ENCODE data around the gene BCL2A1. TPM values are rescaled to one million over a fixed set of nuclear protein-coding genes. Genes with fewer than 3 reads are reported as not detected.
"Not testable (repeated sequence)": the region's sequence is repeated elsewhere in the genome, so short reads cannot be mapped to it uniquely, and the experiment has no call there.

The BCL2A1 gene
- total and polyA plus RNA-seq, 4 donors: 0.18 to 8.3 (median 6.4) TPM

- no peak for ATAC-seq (ENCODE audit: low FRiP score)
- Histone ChIP-seq H3K36me3 (ENCODE audit: control insufficient read depth in 1 of 2, insufficient read depth in 2 of 2, low read length in 1 of 2) (no peaks in the 10 kb centered on the region), H3K27ac (ENCODE audit: low read depth in 1 of 2, low read length in 2 of 2) (no peak overlapping the region), H3K9me3 (ENCODE audit: control insufficient read depth, low read length) (no peaks in the 10 kb centered on the region), H3K27me3 (ENCODE audit: control insufficient read depth in 1 of 2, insufficient read depth in 2 of 2, low read length in 1 of 2) (peaks cover 0 to 2% of the 10 kb centered on the region in 2 donors), H3K4me3 (ENCODE audit: low read length in 2 of 2) (no peak overlapping the region), H3K4me1 (ENCODE audit: control insufficient read depth in 1 of 2, insufficient read depth in 2 of 2, low read length in 2 of 2) (no peaks in the 10 kb centered on the region)
- WGBS, 2 donors: 63 to 65% methylated on average over 1 of the region's 1 CpG
- no peak for DNase-seq
- intact Hi-C loops (cut with DNase I): no loop called here
Measured at GRCh38 chr15:79943820-79944219, 27.2 kb downstream of the BCL2A1 start.

GRCh38 chr15:79942741-79943481 is 28.1 kb downstream of the BCL2A1 start:
- WGBS, 2 donors: 67 to 72% methylated on average over 7 of the region's 7 CpGs
- Histone ChIP-seq H3K36me3 (ENCODE audit: control insufficient read depth in 1 of 2, insufficient read depth in 2 of 2, low read length in 1 of 2) (no peaks in the 10 kb centered on the region), H3K9me3 (ENCODE audit: control insufficient read depth, low read length) (no peaks in the 10 kb centered on the region), H3K4me3 (ENCODE audit: low read length in 2 of 2) (no peak overlapping the region), H3K4me1 (ENCODE audit: control insufficient read depth in 1 of 2, insufficient read depth in 2 of 2, low read length in 2 of 2) (no peaks in the 10 kb centered on the region), H3K27ac (ENCODE audit: low read depth in 1 of 2, low read length in 2 of 2) (no peak overlapping the region), H3K27me3 (ENCODE audit: control insufficient read depth in 1 of 2, insufficient read depth in 2 of 2, low read length in 1 of 2) (no peaks in the 10 kb centered on the region)
- intact Hi-C loops (cut with DNase I): no loop called here
- DNase-seq (no peak), ATAC-seq (ENCODE audit: low FRiP score) (no peak)

- no peak for DNase-seq
- H3K27me3 ChIP-seq (ENCODE audit: control insufficient read depth in 1 of 2, insufficient read depth in 2 of 2, low read length in 1 of 2): no peaks in the 10 kb centered on the region
- H3K4me1 ChIP-seq (ENCODE audit: control insufficient read depth in 1 of 2, insufficient read depth in 2 of 2, low read length in 2 of 2): no peaks in the 10 kb centered on the region
- no peak overlapping the region for H3K27ac ChIP-seq (ENCODE audit: low read depth in 1 of 2, low read length in 2 of 2)
- H3K4me3 ChIP-seq (ENCODE audit: low read length in 2 of 2): no peak overlapping the region
- ATAC-seq (ENCODE audit: low FRiP score): no peak
- WGBS, 2 donors: 85 to 91% methylated on average over 4 of the region's 4 CpGs
- no peaks in the 10 kb centered on the region for H3K36me3 ChIP-seq (ENCODE audit: control insufficient read depth in 1 of 2, insufficient read depth in 2 of 2, low read length in 1 of 2)
- no peaks in the 10 kb centered on the region for H3K9me3 ChIP-seq (ENCODE audit: control insufficient read depth, low read length)
- intact Hi-C loops (cut with DNase I): no loop called here
Measured at GRCh38 chr15:79939399-79939798, 31.6 kb downstream of the BCL2A1 start.

- Histone ChIP-seq H3K27me3 (ENCODE audit: control insufficient read depth in 1 of 2, insufficient read depth in 2 of 2, low read length in 1 of 2) (no peaks in the 10 kb centered on the region), H3K4me1 (ENCODE audit: control insufficient read depth in 1 of 2, insufficient read depth in 2 of 2, low read length in 2 of 2) (no peaks in the 10 kb centered on the region), H3K4me3 (ENCODE audit: low read length in 2 of 2) (no peak overlapping the region), H3K36me3 (ENCODE audit: control insufficient read depth in 1 of 2, insufficient read depth in 2 of 2, low read length in 1 of 2) (no peaks in the 10 kb centered on the region), H3K9me3 (ENCODE audit: control insufficient read depth, low read length) (no peaks in the 10 kb centered on the region), H3K27ac (ENCODE audit: low read depth in 1 of 2, low read length in 2 of 2) (no peak overlapping the region)
- ATAC-seq (ENCODE audit: low FRiP score): no peak
- intact Hi-C loops (cut with DNase I): no loop called here
- WGBS, 2 donors: 40 to 68% methylated on average over 1 of the region's 1 CpG
- DNase-seq: no peak
Measured at GRCh38 chr15:79938143-79938542, 32.9 kb downstream of the BCL2A1 start.

DNA sequence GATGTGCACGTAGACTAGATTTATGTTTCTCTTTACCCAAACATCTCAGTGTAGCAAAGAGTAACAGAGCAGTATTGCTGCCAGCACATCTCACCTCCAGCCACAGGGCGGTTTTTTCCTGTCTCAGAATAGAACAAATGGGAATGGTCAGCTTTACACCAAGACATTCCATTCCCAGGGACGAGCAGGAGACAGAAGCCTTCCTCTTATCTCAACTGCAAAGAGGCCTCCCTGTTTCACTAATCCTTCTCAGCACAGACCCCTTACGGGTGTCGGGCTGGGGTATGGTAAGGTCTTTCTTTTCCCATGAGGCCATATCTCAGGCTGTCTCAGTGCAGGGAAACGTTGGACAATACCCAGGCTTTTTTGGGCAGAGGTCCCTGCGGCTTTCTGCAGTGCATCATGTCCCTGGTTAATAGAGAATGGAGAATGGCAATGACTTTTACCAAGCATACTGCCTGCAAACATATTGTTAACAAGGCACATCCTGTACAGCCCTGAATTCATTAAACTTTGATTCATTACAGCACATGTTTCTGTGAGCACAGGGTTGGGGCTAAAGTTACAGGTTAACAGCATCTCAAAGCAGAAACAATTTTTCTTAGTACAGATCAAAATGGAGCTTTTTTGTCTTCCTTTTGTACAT is 35.3 kb downstream of the BCL2A1 start:
- H3K9me3 ChIP-seq (ENCODE audit: control insufficient read depth, low read length); H3K4me1 ChIP-seq (ENCODE audit: control insufficient read depth in 1 of 2, insufficient read depth in 2 of 2, low read length in 2 of 2); H3K27me3 ChIP-seq (ENCODE audit: control insufficient read depth in 1 of 2, insufficient read depth in 2 of 2, low read length in 1 of 2); intact Hi-C loops (cut with DNase I); H3K4me3 ChIP-seq (ENCODE audit: low read length in 2 of 2); H3K27ac ChIP-seq (ENCODE audit: low read depth in 1 of 2, low read length in 2 of 2); DNase-seq; ATAC-seq (ENCODE audit: low FRiP score); H3K36me3 ChIP-seq (ENCODE audit: control insufficient read depth in 1 of 2, insufficient read depth in 2 of 2, low read length in 1 of 2): not testable (repeated sequence)
- WGBS, 2 donors: 15% methylated on average over 7 of the region's 7 CpGs

- H3K36me3 ChIP-seq (ENCODE audit: control insufficient read depth in 1 of 2, insufficient read depth in 2 of 2, low read length in 1 of 2): no peaks in the 10 kb centered on the region
- no peaks in the 10 kb centered on the region for H3K27me3 ChIP-seq (ENCODE audit: control insufficient read depth in 1 of 2, insufficient read depth in 2 of 2, low read length in 1 of 2)
- DNase-seq (no peak), ATAC-seq (ENCODE audit: low FRiP score) (no peak)
- no peak overlapping the region for H3K4me3 ChIP-seq (ENCODE audit: low read length in 2 of 2)
- intact Hi-C loops (cut with DNase I): no loop called here
- H3K9me3 ChIP-seq (ENCODE audit: control insufficient read depth, low read length): no peaks in the 10 kb centered on the region
- WGBS, 2 donors: 26 to 29% methylated on average over 3 of the region's 3 CpGs
- no peaks in the 10 kb centered on the region for H3K4me1 ChIP-seq (ENCODE audit: control insufficient read depth in 1 of 2, insufficient read depth in 2 of 2, low read length in 2 of 2)
- no peak overlapping the region for H3K27ac ChIP-seq (ENCODE audit: low read depth in 1 of 2, low read length in 2 of 2)
Measured at GRCh38 chr15:79933231-79933630, 37.8 kb downstream of the BCL2A1 start.

DNA sequence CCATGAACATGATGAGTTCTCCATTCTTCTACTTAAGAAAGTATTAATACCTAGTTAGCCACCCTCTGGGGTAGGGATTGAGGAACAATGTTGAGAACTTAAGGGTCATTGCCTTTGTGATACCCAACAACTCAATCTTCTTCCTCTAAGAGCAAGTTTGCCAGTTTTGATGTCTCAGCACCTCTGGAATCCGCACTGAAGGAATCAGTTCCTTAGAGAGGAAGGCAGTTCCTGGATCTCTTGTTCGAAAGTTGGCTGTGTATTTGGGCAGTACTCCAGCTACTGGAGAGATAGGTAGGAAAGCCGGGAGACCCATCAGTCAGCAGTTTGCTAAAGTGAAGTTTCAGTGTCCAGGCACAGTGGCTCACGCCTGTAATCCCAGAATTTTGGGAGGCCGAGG is 38.5 kb downstream of the BCL2A1 start:
- Histone ChIP-seq H3K4me1 (ENCODE audit: control insufficient read depth in 1 of 2, insufficient read depth in 2 of 2, low read length in 2 of 2) (no peaks in the 10 kb centered on the region), H3K4me3 (ENCODE audit: low read length in 2 of 2) (no peak overlapping the region), H3K27ac (ENCODE audit: low read depth in 1 of 2, low read length in 2 of 2) (no peak overlapping the region), H3K9me3 (ENCODE audit: control insufficient read depth, low read length) (no peaks in the 10 kb centered on the region), H3K36me3 (ENCODE audit: control insufficient read depth in 1 of 2, insufficient read depth in 2 of 2, low read length in 1 of 2) (no peaks in the 10 kb centered on the region), H3K27me3 (ENCODE audit: control insufficient read depth in 1 of 2, insufficient read depth in 2 of 2, low read length in 1 of 2) (no peaks in the 10 kb centered on the region)
- ATAC-seq (ENCODE audit: low FRiP score) (no peak), DNase-seq (no peak)
- WGBS, 2 donors: 41 to 48% methylated on average over 5 of the region's 5 CpGs
- intact Hi-C loops (cut with DNase I): no loop called here

DNA sequence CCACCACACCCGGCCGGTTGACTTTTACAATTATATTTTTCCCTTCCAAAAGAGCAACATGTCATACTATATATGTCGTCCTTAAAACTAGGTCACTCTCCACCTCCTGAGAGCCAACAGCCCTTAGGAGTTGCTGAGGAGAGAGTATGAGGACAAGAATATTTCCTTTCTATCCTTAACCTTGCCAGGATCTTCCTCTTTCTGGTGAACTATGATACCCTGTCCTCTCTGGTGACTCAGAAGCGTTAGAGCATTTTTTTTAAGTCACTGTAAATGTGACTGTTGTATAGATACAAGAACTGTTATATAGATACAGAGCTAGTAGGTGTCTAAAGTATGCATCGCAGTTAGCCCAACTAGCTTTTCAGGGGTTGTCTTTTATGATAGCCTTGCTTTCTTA is 40.5 kb downstream of the BCL2A1 start:
- Histone ChIP-seq H3K27me3 (ENCODE audit: control insufficient read depth in 1 of 2, insufficient read depth in 2 of 2, low read length in 1 of 2) (no peaks in the 10 kb centered on the region), H3K4me3 (ENCODE audit: low read length in 2 of 2) (no peak overlapping the region), H3K36me3 (ENCODE audit: control insufficient read depth in 1 of 2, insufficient read depth in 2 of 2, low read length in 1 of 2) (no peaks in the 10 kb centered on the region), H3K9me3 (ENCODE audit: control insufficient read depth, low read length) (no peaks in the 10 kb centered on the region), H3K4me1 (ENCODE audit: control insufficient read depth in 1 of 2, insufficient read depth in 2 of 2, low read length in 2 of 2) (no peaks in the 10 kb centered on the region), H3K27ac (ENCODE audit: low read depth in 1 of 2, low read length in 2 of 2) (no peak overlapping the region)
- intact Hi-C loops (cut with DNase I): no loop called here
- ATAC-seq (ENCODE audit: low FRiP score) (no peak), DNase-seq (no peak)
- 78 to 87% methylated on average over 5 of the region's 5 CpGs for WGBS, 2 donors

DNA sequence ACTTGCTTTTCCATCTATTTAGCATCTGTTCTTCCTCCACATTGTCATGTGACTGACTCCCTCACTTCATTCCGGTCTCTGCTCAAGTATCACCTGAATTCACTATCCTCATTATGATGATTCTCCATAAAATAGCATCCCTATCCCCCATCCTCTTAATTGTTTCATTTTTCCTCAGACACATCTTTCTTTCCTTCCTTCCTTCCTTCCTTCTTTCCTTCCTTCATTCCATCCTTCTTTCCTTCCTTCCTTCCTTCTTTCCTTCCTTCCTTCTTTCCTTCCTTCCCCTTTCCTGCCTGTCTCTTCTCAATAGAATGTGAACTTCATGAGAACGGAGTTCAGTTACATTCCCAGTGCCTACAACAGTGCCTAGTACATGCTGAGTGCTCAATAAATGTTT is 41.6 kb downstream of the BCL2A1 start:
- 86 to 90% methylated on average over 2 of the region's 2 CpGs for WGBS, 2 donors
- ATAC-seq (ENCODE audit: low FRiP score) (no peak), DNase-seq (no peak)

More for the DNA sequence above, 41.6 kb downstream of the BCL2A1 start:
- Histone ChIP-seq H3K36me3 (ENCODE audit: control insufficient read depth in 1 of 2, insufficient read depth in 2 of 2, low read length in 1 of 2) (no peaks in the 10 kb centered on the region), H3K27me3 (ENCODE audit: control insufficient read depth in 1 of 2, insufficient read depth in 2 of 2, low read length in 1 of 2) (no peaks in the 10 kb centered on the region), H3K4me3 (ENCODE audit: low read length in 2 of 2) (no peak overlapping the region), H3K4me1 (ENCODE audit: control insufficient read depth in 1 of 2, insufficient read depth in 2 of 2, low read length in 2 of 2) (no peaks in the 10 kb centered on the region), H3K9me3 (ENCODE audit: control insufficient read depth, low read length) (no peaks in the 10 kb centered on the region), H3K27ac (ENCODE audit: low read depth in 1 of 2, low read length in 2 of 2) (no peak overlapping the region)
- intact Hi-C loops (cut with DNase I): loop anchor here (10.0 kb wide), 2 partner anchors 225 to 245 kb away; partner anchors contain the start of gene FAH (in 1 of the 2)

Measured in aorta (tissue), 5 donors.